NCI-H2196 (cell line): ENCODE data around the gene COG2.
"Not testable (repeated sequence)": the region's sequence is repeated elsewhere in the genome, so short reads cannot be mapped to it uniquely, and the experiment has no call there.

ENCODE experiments used
- DNase-seq: peaks from one replicate; lab custom pipeline; 2025; ENCODE audit not compliant: unreplicated experiment; lab: John Stamatoyannopoulos, UW

The COG2 gene

GRCh38 chr1:230674581-230674980 lies 32.3 kb downstream of the COG2 start:
- no peak for DNase-seq

DNA sequence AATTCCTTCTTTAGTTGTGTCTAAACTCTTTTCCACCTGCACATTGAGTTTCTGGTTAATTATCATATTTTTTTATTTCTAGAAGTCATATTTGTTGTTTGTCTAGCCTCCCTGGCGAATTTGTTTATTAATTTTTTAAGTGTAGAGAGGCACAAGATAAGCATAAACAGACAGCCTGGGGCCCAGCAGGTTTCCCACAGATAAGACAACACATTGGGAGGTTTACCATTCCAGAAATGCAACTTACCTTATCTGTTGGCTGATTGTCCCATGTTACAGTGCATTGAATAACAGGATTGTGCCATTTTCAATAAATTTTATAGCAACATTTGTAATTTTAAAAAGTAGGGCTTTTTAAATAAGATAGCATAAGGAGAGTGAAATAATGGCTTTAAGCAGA lies 34.9 kb downstream of the COG2 start:
- DNase-seq, result no peak

- DNase-seq, result no peak
Observed at GRCh38 chr1:230679192-230679591, 36.9 kb downstream of the COG2 start.

GRCh38 chr1:230679825-230680224 lies 37.5 kb downstream of the COG2 start:
- no peak for DNase-seq

DNA sequence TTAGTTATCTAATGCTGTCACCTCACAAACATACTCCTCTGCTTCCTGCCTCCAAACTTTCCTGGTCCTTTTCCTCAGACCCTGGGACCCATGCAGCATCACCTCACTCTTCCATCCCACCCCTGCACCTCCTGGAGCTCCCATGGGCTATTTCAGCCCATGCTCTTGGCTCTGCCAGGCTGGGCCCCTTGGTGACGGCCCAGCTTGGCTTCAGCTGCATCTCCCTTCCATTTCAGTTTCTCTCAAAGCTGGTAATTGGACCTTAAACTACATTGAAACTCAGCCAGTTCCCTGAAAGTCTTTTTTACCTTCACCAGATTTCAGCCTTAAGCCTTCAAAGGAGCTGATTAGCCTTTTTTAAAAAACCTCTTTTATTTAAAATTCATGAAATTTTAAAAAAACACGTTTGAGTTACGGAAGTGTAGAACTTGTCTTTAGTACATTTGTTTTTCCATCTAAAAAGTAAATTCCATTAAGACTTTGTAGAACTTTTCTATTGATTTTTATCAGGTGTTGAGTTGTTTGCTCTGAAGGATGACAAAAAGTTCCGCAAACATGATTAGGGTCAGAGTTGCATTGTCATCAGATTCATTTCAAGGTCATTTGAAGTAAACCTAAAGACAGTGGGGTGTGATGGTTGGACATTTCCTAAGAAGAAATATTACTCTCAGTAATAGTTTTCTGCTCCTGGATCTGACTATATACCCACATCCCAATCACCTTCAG lies 38.2 kb downstream of the COG2 start:
- no peak for DNase-seq

DNA sequence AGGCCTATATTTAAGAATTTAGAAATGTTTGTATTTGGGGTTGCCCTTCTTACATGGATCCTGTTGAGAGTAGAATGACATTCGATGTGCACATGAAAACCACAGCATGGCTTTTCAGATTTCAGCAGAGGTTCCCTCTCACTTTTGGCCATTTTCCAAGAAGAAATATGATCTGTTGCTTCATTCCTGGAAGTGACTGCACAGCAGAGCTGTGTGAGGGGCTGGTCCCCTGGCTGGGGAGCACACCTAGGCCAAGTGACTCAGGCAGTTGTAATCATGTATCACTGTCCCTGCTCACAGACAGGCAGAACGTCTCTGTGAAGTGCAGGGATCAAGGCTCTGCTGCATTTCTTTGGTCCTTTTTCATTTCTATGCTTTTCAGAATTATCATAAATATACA lies 39.3 kb downstream of the COG2 start:
- peak; percentile 82 for DNase-seq

GRCh38 chr1:230682274-230682673 lies 40.0 kb downstream of the COG2 start:
- peak; percentile 14 for DNase-seq

DNA sequence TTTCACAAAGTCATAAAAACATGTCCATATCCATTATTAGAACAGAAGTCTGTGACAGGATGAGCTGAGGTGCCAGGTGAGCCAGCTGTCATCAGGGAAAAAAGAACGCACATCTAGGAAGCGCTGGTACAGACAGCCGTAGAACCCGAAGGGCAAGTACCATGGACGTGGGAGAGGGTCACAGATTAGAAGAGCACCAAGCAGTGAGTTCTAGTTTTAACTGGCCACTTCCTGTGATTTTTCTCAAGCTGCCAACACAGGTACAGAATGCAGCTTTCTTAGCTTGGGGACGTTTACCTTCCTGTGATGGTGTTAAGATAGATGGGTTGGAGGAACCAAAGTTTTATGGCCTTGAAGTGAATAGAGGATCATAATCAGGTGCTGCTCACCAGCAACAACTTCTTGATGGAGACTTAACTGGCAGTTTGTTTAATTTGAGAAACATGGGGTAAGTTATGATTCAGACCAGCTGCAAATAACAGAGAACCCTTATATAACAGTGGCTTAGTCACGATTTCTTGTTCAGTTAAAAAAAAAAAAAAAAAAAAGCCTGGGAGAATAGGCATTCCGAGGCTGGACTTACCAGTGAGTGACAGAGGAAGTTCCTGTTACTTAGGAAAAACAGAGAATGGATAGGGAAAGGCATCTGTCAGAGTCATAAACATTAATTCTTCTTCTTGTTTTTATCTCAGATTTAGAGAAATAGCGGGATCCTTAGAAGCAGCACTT lies 40.8 kb downstream of the COG2 start:
- no peak for DNase-seq

DNA sequence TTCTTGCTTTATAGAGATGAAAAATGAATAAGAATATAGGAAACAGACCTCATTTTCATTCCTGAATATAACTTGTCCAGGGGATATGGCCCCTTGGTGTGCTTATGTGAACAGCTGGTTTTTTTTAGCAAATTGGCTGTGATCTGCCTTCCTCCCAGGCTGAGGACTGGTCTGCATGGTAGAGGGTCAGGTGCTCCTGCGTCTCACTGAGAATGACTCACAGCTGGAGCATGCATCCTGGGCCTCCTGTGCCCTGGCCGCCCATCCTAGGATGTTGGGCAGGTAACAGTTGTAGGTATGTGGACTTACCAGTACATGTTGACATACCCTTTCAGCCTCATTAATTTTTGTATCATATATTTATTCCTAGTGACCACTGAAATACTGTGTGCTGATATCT lies 41.9 kb downstream of the COG2 start:
- DNase-seq, result no peak

DNA sequence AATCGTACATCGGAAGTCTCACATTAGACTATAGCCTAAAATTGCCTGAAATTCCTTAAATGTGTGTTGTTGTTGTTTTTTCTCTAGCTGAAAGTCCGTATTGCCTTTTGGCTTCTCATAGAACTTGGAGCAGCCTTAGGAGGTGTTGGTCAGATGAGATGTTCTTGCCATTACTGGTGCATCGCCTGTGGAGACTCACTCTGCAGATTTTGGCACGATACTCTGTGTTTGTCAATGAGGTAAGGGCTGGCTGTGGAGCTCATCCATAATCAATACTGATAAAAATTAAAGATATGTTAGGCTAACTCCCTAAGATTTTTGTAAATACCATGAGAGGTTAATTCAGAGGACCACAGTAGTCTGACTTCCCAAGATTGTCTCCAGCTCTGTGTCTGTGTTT lies 42.7 kb downstream of the COG2 start:
- DNase-seq, result no peak

DNA sequence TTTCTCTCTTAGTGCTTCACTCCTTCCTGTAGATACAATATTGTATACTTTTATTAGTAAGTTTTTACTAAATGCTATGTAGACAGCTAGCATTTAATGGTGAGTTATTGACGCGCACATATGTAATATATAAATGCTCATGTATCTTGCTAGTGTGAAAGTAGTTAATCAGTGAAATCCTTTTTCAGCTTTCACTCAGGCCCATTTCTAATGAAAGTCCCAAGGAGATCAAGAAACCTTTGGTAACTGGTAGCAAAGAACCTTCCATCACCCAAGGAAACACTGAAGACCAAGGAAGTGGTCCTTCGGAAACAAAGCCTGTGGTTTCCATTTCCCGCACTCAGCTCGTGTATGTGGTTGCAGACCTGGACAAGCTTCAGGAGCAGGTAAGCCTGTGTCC lies 44.5 kb downstream of the COG2 start:
- DNase-seq, result no peak

GRCh38 chr1:230690101-230690500 lies 47.8 kb downstream of the COG2 start:
- DNase-seq, result no peak

DNA sequence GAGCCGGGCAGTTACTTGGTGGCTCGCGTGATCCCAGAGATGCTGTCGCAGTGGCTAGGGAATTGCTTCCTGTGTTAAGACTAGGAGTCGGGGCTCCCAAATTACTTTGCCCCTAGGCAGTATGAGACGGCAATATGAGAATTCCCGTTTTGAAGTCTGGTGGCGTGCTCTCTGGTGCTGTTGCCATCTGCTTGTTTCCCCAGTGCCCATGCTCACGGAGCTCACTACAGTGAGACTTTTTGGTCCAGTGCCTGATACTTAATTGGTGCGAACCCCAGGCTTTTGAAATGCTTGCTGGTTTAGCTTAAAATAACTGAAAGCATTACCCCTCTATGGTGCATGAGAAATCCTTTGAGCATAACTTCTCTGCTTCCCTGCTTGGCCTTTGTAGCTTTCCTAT lies 49.3 kb downstream of the COG2 start:
- DNase-seq, result no peak

- no peak for DNase-seq
Observed at GRCh38 chr1:230693221-230693620, 50.9 kb downstream of the COG2 start.

DNA sequence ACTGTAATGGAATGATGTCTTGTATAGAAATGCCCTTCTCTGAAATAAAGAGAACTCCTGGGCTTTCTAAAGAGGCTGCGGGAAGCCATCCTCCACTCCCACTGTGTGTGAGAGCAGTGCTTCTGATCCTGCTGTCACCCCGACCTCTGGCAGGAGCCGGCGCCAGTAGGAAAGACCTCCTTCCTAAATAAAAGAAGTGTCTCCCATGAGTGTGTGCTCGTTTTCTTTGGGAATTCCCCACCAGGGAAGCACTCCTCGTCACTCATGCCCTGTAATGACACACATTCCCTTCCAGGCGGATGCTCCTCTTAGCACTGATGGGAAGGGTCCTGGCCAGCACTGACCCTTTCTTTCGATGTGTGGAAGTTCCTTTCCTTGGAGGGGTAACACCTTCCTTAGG lies 51.5 kb downstream of the COG2 start:
- no peak for DNase-seq

DNA sequence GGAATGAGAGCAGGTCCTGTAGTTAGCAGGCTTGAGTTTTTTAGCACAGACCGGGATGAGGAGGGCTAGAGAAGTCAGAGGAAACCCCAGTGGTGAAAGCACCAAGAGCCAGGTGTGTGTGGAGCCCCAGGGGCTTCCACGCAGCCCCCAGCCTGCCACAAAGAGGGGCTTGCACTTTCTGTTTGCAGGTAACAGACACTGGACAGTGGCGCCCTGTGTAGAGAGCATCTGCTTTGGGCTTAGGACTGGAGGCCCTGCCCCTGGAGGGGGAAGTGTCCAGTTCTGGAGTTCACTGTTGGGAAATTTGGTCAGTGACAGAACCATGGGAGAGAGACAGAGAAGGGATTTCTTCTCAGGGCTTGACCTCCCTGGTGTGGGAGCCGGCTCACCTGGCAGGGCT lies 52.2 kb downstream of the COG2 start:
- no peak for DNase-seq

GRCh38 chr1:230694991-230695390 lies 52.7 kb downstream of the COG2 start:
- DNase-seq, result no peak

DNA sequence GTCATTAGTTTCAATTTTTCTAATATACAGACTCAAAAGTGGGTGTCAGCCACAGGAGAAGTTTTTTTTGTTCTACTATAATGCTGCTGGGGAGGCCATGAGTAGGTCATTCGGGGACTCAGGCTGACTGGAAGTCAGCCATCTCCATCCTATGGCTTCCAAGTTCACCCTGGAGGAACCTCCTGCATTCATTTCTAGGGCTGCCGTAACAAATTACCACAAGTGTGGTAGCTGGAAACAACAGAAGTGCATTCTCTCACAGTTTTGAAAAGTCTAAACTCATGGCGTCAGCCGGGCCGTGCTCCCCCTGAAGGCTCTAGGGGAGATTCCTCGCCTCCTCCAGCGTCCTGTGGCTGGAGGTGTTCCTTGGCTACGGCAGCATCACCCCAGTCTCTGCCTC lies 53.9 kb downstream of the COG2 start:
- no peak for DNase-seq

DNA sequence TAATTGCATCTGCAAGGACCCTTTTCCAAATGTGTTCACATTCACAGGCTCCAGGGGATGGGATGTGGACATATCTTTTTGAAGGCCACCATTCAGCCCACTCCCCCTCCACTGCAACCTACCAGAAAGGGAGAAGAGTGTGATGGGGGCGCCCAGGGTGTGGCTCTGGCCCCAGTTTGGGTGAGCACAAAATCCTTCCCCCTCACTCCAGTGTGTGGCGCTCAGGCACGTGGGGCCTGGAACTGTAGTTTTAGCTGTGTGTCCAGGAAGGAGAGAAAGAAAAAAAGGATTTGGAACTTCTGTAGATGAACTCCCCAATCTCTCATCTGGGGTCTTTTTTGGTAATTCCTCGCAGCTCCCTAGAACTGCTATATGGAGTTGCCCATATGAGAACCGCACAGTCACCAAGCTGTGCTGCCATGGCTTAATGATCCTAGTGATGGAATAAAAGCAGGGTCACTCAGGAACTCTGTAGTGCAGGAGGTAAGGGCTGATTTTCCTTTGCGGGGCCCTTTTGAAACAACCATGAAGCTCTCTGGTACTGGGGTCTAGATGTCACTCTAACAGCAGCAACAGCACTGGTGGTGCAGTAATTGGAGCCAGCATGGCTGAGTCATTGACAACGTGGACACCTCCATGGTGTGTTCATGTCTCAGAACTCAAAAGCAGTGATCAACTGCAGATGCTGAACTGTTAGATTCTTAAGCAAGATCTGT lies 54.6 kb downstream of the COG2 start:
- no peak for DNase-seq

DNA sequence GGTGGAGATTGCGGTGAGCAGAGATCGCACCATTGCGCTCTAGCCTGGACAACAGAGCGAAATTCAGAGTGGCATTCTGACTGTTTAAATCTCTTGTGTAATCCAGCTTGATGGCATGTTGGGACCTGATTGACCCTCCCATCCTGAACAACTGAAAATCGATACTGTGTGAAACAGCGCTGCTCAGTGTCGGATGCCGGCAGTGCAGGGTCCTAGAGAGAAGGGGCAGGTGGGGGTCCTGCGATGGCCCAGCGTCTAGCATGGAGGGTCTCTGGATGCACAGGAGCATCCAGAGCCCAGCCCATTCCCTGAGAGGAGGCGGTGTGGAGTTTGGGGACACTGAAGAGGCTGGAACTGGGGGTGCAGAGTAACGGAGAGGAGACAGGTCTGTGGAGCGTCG lies 55.8 kb downstream of the COG2 start:
- DNase-seq, result no peak

DNA sequence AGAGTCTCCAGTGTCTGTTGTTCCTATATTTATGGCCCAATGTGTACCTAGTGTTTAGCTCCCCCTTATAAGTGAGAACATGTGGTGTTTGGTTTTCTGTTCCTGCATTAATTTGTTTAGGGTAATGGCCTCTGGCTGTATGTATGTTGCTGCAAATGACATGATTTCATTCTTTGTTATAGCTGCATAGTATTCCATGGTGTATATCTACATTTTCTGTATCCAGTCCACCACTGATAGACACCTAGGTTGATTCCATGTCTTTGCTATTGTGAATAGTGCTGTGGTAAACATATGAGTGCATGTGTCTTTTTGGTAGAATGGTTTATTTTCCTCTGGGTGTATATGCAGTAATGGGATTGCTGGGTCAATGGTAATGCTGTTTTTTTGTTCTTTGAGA lies 56.7 kb downstream of the COG2 start:
- not testable (repeated sequence) for DNase-seq

GRCh38 chr1:230699716-230700115 lies 57.4 kb downstream of the COG2 start:
- DNase-seq, result no peak
